GM19395 (cell line): ENCODE measurements around the gene FGD3.
"Not testable (repeated sequence)": the region's sequence is repeated elsewhere in the genome, so short reads cannot be mapped to it uniquely, and the experiment has no call there.

Source experiments
- ATAC-seq: cut with Tn5 transposase; IDR thresholded peaks from one replicate; pipeline ENCODE4 v1.9.1; 2021; ENCODE audit warnings: mild to moderate bottlenecking, moderate library complexity; ENCODE audit not compliant: unreplicated experiment

The FGD3 gene

DNA sequence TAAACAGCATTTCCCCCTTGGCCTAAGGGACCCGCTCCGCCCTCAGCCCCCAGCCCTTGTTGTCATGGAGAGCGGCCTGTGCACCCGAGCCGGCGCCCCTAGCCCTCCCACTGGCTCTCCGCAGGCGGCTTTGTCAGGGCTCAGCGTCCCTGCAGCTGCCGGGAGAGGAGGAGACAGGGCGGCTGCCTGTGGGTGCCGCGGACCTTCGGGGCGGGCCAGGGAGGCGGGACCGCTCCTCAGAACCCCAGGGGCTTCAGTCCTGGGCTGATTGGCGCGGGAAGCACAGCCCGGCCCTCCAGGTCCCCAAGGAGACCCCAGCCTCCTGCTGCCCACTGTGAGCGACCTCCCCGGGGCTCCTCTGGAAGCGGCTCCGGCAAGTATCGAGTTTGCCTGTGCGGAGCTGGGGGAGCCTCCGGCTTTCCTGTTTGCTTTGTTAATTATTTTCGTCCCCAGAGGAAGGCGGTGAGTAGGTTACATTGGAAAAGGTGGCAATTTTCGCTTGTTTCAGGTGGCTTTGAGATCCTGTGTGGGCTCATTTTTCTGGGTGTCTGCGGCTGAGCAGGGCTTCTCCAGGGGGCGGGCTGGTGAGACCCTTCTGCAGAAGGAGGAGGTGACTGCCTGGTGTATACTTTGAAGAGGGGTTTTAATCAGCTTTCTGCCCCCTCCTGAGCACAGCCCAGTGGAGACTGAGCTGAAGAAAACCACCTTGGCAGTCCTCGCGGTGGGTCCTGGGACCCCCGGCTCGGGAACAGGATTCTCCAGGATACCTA, at the start of gene FGD3:
Gene FGD3 (plus strand): TSS at position 256 of the 770 bp plus-strand sequence. CDS start 28,734 bp downstream, outside the sequence.
- no peak for ATAC-seq

DNA sequence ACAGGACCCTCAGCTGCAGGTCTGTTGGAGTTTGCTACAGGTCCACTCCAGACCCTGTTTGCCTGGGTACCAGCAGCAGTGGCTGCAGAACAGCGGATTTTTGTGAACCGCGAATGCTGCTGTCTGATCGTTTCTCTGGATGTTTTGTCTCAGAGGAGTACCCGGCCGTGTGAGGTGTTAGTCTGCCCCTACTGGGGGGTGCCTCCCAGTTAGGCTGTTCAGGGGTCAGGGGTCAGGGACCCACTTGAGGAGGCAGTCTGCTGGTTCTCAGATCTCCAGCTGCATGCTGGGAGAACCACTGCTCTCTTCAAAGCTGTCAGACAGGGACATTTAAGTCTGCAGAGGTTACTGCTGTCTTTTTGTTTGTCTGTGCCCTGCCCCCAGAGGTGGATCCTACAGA, 42.2 kb upstream of the FGD3 start:
- not testable (repeated sequence) for ATAC-seq

GRCh38 chr9:92911511-92912475, 35.5 kb upstream of the FGD3 start:
- no peak for ATAC-seq

- ATAC-seq, result no peak
These were observed 30.0 kb upstream of the FGD3 start for GRCh38 chr9:92917176-92917800.

GRCh38 chr9:92920437-92920836, 26.9 kb upstream of the FGD3 start:
- ATAC-seq, result no peak

DNA sequence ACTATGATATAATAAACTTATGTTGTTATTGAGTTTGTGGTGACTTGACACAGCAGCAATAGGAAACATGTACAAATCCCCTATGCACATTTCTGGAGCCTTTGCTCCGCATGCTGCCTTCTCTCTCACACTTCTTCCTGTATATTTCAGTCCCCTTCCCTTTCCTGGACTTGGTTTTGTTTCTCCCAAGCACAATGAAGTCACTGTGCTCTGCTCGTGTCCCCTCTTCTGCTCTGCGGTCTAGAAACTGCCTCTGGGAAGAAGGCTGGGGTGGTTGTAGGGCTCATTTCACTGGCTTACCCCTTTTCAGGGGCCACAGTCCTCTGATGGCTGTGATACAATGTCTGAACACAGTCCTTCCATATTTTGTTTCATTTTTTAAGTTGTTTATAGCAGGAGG, 15.7 kb upstream of the FGD3 start:
- ATAC-seq, result no peak

- no peak for ATAC-seq
These were observed 13.0 kb upstream of the FGD3 start for GRCh38 chr9:92934321-92934720.

DNA sequence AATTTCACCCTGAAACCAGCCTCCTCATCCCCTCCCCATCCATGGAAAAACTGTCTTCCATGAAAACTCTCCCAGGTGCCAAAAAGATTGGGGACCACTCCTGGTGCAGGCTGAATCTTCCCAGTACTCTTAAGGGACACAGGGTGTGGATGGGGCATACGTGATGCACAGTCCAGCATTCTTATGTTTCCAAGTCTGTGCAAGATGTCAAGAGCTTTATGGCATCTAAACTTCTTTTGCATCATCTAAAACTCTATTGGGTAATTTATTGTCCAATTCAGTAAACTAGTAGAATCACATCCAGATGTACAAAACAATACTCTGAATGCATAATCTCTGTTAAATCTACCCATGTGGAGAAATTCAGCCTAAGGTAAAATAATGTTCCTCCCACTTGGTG, 9.3 kb upstream of the FGD3 start:
- ATAC-seq, result no peak

GRCh38 chr9:92941861-92942260, 5.5 kb upstream of the FGD3 start:
- no peak for ATAC-seq

GRCh38 chr9:92942688-92943616, 4.4 kb upstream of the FGD3 start:
- ATAC-seq, result no peak

GRCh38 chr9:92944921-92945320, 2.4 kb upstream of the FGD3 start:
- no peak for ATAC-seq

DNA sequence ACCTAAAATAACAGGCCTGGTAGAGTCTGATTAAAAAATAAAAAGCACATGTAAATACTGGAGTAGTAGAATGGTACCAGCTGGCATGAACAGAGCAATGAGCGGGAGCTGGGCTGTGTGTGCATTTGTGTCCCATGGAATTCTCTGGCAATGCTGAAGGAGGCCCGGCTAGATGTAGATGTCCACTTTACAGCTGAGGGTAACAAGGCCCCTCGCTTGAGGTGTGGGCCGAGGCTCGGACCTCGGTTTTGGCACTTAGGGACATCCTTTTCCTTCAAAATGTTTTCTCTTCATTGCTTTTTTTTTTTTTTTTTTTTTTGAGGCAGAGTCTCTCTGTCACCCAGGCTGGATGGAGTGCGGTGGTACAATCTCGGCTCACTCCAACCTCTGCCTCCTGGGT, 1.5 kb upstream of the FGD3 start:
- no peak for ATAC-seq

GRCh38 chr9:92948038-92948534, 763 bp downstream of the FGD3 start:
- no peak for ATAC-seq

DNA sequence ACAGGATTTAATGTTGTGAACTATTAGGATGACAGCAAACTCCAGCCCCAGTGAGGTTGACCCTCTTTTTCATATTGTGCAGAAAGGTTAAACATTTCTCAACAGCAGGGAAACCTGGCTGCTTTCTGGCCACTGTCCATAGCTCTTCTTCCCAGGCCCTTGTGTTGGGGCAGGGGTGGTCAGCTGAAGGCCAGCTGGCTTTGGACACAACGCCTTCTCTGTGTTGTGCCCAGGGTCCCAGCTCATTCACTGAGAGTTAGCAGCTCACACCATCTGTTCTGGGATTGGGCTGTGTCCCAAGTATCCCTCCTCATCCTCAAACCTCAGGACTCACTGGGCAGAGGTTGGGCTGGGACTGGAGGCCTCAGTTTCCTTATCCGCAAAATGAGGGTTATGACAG, 1.3 kb downstream of the FGD3 start:
- ATAC-seq, result no peak

DNA sequence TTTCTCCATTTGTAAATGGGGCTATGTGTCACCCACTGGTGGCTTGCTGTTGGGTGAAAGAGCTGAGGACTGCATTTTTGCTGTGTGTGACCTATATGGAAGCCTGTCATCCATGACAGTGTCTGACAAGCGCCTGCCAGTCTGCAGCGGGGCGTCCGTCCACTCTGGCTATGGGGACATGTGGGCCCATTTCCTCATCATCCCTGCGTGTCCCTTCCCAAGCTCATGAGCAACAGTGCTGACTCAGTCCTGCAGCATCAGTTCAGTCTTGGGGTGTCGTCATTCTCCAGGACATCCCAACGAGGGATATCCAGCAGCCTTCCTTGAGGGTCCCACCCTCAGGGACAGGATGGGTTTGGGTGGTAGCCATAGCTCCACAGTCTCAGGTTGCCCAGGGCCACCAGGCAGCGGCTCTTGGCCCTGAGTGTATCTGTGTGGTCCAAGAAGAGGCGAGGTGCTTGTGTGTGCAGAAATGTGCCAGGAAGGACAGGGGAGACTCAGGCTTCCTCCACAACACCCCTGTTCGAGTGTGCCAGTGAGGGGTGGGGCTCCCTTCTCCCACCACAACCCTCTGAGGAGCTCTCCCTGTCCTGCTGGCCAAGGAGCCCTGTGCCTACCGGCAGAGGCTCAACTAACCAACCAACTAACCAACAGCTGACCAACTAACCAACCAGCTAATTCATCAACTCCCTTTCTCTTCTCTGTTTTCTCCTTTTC, 2.1 kb downstream of the FGD3 start:
- no peak for ATAC-seq

DNA sequence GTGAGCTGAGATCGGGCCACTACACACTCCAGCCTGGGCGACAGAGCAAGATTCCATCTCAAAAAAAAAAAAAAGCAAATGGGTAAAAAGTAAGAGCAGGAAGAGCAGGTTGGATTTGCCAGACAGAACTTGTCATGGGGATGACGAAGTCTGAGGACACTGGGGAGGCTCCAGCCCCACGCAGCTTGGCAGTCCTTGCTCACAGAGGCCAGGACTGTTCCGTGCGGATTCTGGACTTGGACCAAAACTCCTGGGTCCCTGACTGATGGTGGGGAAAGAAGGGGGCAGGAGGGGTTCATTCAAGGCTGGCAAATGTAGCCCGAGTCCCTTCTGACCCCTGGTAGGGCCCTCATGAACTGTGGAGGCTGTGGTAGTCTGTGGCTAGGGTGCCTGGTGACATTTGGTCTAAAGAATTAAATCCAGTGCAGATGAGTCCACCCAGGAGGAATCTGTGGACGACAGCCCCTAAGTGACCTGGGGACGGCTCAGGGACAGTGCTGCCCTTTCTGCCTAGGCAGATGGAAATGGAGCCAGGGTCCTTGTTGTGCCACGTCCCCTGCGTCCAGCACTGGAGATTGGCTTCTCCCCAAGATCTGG, 3.1 kb downstream of the FGD3 start:
- no peak for ATAC-seq

- no peak for ATAC-seq
These were observed 5.7 kb downstream of the FGD3 start for GRCh38 chr9:92952906-92953610.

GRCh38 chr9:92954049-92954861, 6.9 kb downstream of the FGD3 start:
- no peak for ATAC-seq
